ENCODE results near the gene SH3TC2.
A peak's percentile ranks its signal among the peaks of the same experiment; 100 is the strongest.

SH3TC2 gene

GRCh38 chr5:148969291-148969690 is 93.6 kb downstream of the SH3TC2 start:
- DNase-seq (ENCODE audit: low spot score), result no peak

GRCh38 chr5:148968311-148968710 is 94.6 kb downstream of the SH3TC2 start:
- DNase-seq (ENCODE audit: low spot score), result no peak

- DNase-seq (ENCODE audit: low spot score), result no peak
Observed at GRCh38 chr5:148967783-148968182, 95.1 kb downstream of the SH3TC2 start.

GRCh38 chr5:148966938-148967337 is 95.9 kb downstream of the SH3TC2 start:
- no peak for DNase-seq (ENCODE audit: low spot score)

DNA sequence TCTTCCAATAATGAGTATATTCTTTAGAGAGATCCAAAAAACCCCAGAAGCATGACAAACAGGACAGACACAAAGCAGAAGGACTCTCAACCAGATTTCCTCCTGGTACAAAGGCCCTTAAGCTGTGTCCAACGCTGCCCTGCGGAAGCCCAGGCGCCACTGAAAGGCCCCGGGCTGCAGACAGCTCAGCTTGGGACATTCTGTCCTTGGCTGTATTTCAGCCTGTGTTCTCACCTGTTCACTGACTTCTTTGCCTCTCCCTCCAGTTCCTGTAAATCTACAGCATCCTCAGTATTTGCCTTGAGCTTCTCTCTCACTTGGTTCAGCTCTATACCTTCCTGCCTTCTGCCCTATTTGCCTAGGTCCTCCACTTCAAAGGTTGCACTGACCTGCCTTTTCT is 96.5 kb downstream of the SH3TC2 start:
- no peak for DNase-seq (ENCODE audit: low spot score)

GRCh38 chr5:148965511-148966265 is 97.2 kb downstream of the SH3TC2 start:
- no peak for DNase-seq (ENCODE audit: low spot score)

GRCh38 chr5:148963664-148964063 is 99.2 kb downstream of the SH3TC2 start:
- DNase-seq (ENCODE audit: low spot score), result no peak

- DNase-seq (ENCODE audit: low spot score), result no peak
Observed at GRCh38 chr5:148962761-148963324, 100.0 kb downstream of the SH3TC2 start.

DNA sequence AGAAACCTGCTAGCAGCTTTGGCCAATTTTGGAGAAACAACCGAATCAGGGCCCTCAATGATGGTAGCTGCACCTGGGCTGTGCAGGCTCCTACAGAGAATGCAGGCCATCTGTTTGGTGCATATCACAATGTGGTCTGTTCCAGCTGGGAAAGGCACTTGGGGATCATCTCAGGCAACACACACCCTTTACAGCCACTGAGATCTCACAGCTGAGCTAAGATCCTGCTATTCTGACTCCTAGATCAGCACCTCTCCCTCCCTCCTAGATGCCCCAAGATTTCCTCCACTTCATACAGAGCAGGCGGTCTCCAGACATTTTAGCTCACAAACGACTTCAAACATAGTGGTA is 100.7 kb downstream of the SH3TC2 start:
- no peak for DNase-seq (ENCODE audit: low spot score)

- no peak for DNase-seq (ENCODE audit: low spot score)
Observed at GRCh38 chr5:148961261-148962199, 101.3 kb downstream of the SH3TC2 start.

DNA sequence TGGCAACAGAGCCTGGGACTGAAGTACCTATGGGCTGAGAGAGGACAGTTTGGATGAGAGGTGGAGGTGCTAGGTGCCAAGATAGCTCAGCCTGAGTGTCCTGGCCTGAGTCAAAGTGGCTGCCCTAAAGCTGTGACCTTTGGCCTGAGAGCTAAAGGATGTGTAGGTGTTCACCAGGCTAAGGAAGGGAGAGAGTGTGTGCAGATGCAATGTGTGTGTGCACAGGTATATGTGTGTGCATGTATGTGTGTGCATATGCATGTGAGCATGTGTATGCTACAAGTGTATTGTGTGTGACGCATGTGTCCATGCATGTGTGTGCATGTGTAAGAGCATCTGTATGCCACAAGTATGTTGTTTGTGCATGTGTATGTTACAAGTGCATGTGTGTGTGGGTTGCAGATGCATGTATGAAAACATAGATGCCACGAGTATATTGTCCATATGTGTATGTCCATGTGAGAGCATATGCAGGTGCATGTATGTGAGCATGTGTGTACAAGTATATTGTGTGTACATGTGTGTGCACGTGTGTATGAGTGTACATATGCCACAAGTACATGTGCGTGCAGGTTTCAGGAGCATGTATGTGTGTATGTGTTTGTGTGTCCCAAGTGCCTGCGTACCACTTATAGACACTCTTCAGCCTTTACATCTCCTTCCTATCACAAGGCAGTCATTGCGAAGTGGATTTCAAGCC is 102.6 kb downstream of the SH3TC2 start:
- no peak for DNase-seq (ENCODE audit: low spot score)

- peak; percentile 29 for DNase-seq (ENCODE audit: low spot score)
Observed at GRCh38 chr5:148957591-148958202, 105.2 kb downstream of the SH3TC2 start.

DNA sequence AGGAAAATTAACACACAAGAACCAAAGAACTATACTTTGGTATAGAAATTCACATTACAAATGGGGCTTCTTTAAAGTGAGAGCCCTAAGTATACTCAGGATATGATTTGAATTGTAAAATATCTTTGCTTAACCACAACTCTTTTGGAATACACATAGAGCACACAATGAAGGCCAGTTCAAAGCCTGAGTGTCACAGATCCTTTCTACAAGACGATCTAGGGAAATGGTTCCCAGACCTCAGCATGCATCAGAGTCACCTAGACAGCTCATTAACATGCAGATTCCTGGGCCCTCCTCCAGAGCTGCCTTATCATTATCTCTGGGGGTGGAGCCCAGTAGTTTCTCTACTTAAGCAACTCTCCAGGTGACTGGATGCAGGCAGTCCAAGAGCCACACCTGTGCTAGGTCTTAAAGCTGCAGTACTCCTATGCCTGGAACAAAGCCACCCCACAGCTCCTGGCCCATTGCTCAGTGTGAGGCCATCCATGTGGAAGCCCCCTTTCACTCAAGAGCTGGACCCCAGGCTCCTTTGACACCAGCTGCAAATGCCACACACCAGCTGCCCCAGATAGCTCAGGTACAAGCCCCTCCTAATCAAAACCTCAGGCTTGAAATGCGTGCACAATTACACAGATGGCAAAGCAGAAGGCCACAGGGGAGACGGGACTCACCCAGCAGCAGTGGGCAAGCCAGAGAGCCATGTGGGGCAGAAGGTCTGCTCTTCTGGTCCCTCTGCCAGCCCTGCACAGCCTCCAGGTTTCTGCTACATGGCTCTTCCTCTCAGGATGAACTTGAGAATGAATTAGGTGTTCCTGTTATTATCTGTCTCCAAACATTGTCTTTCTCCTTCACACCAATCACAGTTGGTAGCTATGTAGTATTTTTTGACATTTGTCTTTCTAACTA is 106.1 kb downstream of the SH3TC2 start:
- DNase-seq (ENCODE audit: low spot score), result no peak

All from HuH-7 (cell line).